GM21619 (cell line): ENCODE results near the gene MBD6.
"Not testable (repeated sequence)": the region's sequence is repeated elsewhere in the genome, so short reads cannot be mapped to it uniquely, and the experiment has no call there.

ENCODE experiments used
- ATAC-seq: cut with Tn5 transposase; IDR thresholded peaks from one replicate; pipeline ENCODE4 v1.9.1; 2021; ENCODE audit not compliant: unreplicated experiment

MBD6 gene

GRCh38 chr12:57568838-57569237, 46.2 kb downstream of the MBD6 start:
- ATAC-seq: no peak

GRCh38 chr12:57569858-57570257, 47.2 kb downstream of the MBD6 start:
- no peak for ATAC-seq

GRCh38 chr12:57570438-57570837, 47.8 kb downstream of the MBD6 start:
- not testable (repeated sequence) for ATAC-seq

GRCh38 chr12:57571926-57572762, 49.5 kb downstream of the MBD6 start:
- no peak for ATAC-seq

GRCh38 chr12:57574795-57575194, 52.2 kb downstream of the MBD6 start:
- no peak for ATAC-seq

- ATAC-seq: no peak
Observed at GRCh38 chr12:57575771-57576612, 53.4 kb downstream of the MBD6 start.

GRCh38 chr12:57576613-57577160, 54.1 kb downstream of the MBD6 start:
- ATAC-seq: no peak

- ATAC-seq: no peak
Observed at GRCh38 chr12:57577981-57578758, 55.5 kb downstream of the MBD6 start.

GRCh38 chr12:57579011-57579410, 56.4 kb downstream of the MBD6 start:
- ATAC-seq: no peak
